Thoracic aorta (tissue), 2 donors: ENCODE results near the gene C10orf90. TPM values are rescaled to one million over a fixed set of nuclear protein-coding genes. Genes with fewer than 3 reads are reported as not detected.

Experiments
- ATAC-seq: fragments of 150-250 bp; one replicate; pipeline ENCODE4 v1.8.0; 2017; ENCODE audit warnings: low read depth; ENCODE audit not compliant: insufficient number of reproducible peaks, low FRiP score
- DNase-seq: peaks from one replicate; pipeline ENCODE4 v3.0.0-alpha.2; 2020; ENCODE audit warnings: low spot score
- H3K27ac ChIP-seq, 2 donors: fragments of 200-600 bp; sonication (generic); 1 replicate in 1 of 2; 2 replicates in 1 of 2; pipeline ENCODE4 v1.5.1; 2016; ENCODE audit warnings: mild to moderate bottlenecking in 2 of 2, moderate library complexity in 2 of 2
- H3K27me3 ChIP-seq: fragments of 200-600 bp; sonication (generic); replicated peaks from 2 replicates; pipeline ENCODE4 v1.6.0; 2016; ENCODE audit warnings: mild to moderate bottlenecking; ENCODE audit not compliant: insufficient read depth
- H3K36me3 ChIP-seq: fragments of 200-600 bp; sonication (generic); one replicate; pipeline ENCODE4 v1.5.1; 2016
- H3K4me1 ChIP-seq, 2 donors: fragments of 200-600 bp; sonication (generic); 1 replicate in 1 of 2; 2 replicates in 1 of 2; pipeline versions ENCODE4 v1.5.1 to v1.6.0; 2016; ENCODE audit warnings: low read depth in 2 of 2, mild to moderate bottlenecking in 1 of 2; ENCODE audit not compliant: control insufficient read depth in 1 of 2
- H3K4me3 ChIP-seq: fragments of 200-600 bp; sonication (generic); 2 replicates; pipeline ENCODE4 v1.5.1; 2016; ENCODE audit warnings: mild to moderate bottlenecking
- H3K9me3 ChIP-seq: fragments of 200-600 bp; sonication (generic); 2 replicates; pipeline ENCODE4 v1.5.1; 2016
- CTCF ChIP-seq: fragments of 200-600 bp; sonication (generic); IDR thresholded peaks from one replicate; pipeline ENCODE4 v1.5.1; 2019; ENCODE audit warnings: antibody characterized with exemption
- total RNA-seq, 2 donors: library from RNA; depleted of rRNA; stranded (reverse); fragments of >200 nt; gene quantifications; one replicate each; pipeline versions ENCODE4 v1.1.0 to v1.2.3, GENCODE V29; 2016

C10orf90 gene
- total RNA-seq, 2 donors from 2014 or later = not detected

- ATAC-seq (no peak), DNase-seq (no peak)
- Histone ChIP-seq H3K9me3 (no peaks in the 10 kb centered on the region), H3K36me3 (no peaks in the 10 kb centered on the region), H3K4me1 (no peaks in the 10 kb centered on the region), H3K27ac (no peak overlapping the region), H3K4me3 (no peak overlapping the region), H3K27me3 (no peaks in the 10 kb centered on the region)
- no peak for TF ChIP-seq CTCF
Measured at GRCh38 chr10:126576336-126576735, 94.2 kb downstream of the C10orf90 start.

GRCh38 chr10:126570621-126571602 is 99.6 kb downstream of the C10orf90 start:
- no peak for TF ChIP-seq CTCF
- Histone ChIP-seq H3K9me3 (no peaks in the 10 kb centered on the region), H3K4me1 (peaks cover 0 to 3% of the 10 kb centered on the region in 2 donors), H3K4me3 (no peak overlapping the region), H3K27me3 (no peaks in the 10 kb centered on the region), H3K36me3 (no peaks in the 10 kb centered on the region), H3K27ac (no peak overlapping the region)
- ATAC-seq (no peak), DNase-seq (no peak)

GRCh38 chr10:126570245-126570570 is 100.3 kb downstream of the C10orf90 start:
- Histone ChIP-seq H3K36me3 (no peaks in the 10 kb centered on the region), H3K9me3 (no peaks in the 10 kb centered on the region), H3K4me3 (no peak overlapping the region), H3K27me3 (no peaks in the 10 kb centered on the region), H3K27ac (no peak overlapping the region), H3K4me1 (peaks cover 0 to 3% of the 10 kb centered on the region in 2 donors)
- TF ChIP-seq CTCF = no peak
- no peak for ATAC-seq
- no peak for DNase-seq

GRCh38 chr10:126569513-126570244 is 100.8 kb downstream of the C10orf90 start:
- DNase-seq (no peak), ATAC-seq (no peak)
- Histone ChIP-seq H3K27ac (no peak overlapping the region), H3K36me3 (no peaks in the 10 kb centered on the region), H3K27me3 (no peaks in the 10 kb centered on the region), H3K4me1 (peaks cover 0 to 3% of the 10 kb centered on the region in 2 donors), H3K9me3 (no peaks in the 10 kb centered on the region), H3K4me3 (no peak overlapping the region)
- TF ChIP-seq CTCF = no peak

- Histone ChIP-seq H3K27me3 (no peaks in the 10 kb centered on the region), H3K9me3 (no peaks in the 10 kb centered on the region), H3K4me1 (peaks cover 0 to 3% of the 10 kb centered on the region in 2 donors), H3K36me3 (no peaks in the 10 kb centered on the region), H3K27ac (no peak overlapping the region), H3K4me3 (no peak overlapping the region)
- no peak for TF ChIP-seq CTCF
- ATAC-seq = no peak
- DNase-seq = no peak
Measured at GRCh38 chr10:126568809-126569385, 101.6 kb downstream of the C10orf90 start.
